Measurements from ENCODE around the gene GTF3C6. TPM values are rescaled to one million over a fixed set of nuclear protein-coding genes. Genes with fewer than 3 reads are reported as not detected.

The GTF3C6 gene
- total RNA-seq, 3 donors from 2014 or later = 26.6 to 29.6 (median 28.5) TPM

DNA sequence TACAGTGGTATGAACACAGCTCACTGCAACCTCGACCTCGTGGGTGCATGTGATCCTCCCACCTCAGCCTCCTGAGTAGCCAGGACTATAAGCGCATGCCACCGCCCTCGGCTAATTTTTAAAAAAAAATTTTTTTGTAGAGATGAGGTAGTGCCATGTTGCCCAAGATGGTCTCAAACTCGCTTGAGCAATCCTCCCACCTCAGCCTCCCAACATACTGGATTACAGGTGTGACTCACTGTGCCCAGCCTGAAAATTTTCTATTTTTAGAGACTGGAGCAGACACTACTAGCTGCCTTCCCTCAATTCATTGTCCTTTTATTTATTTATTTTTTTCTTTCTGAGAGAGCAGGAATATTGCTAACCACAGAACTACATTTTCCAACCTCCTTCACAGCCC is 20.3 kb upstream of the GTF3C6 start:
- Histone ChIP-seq H3K36me3 (no peaks in the 10 kb centered on the region), H3K27me3 (no peaks in the 10 kb centered on the region), H3K4me1 (no peaks in the 10 kb centered on the region), H3K27ac (no peak overlapping the region), H3K9me3 (no peaks in the 10 kb centered on the region), H3K4me3 (no peak overlapping the region)
- TF ChIP-seq, protein P1, sequence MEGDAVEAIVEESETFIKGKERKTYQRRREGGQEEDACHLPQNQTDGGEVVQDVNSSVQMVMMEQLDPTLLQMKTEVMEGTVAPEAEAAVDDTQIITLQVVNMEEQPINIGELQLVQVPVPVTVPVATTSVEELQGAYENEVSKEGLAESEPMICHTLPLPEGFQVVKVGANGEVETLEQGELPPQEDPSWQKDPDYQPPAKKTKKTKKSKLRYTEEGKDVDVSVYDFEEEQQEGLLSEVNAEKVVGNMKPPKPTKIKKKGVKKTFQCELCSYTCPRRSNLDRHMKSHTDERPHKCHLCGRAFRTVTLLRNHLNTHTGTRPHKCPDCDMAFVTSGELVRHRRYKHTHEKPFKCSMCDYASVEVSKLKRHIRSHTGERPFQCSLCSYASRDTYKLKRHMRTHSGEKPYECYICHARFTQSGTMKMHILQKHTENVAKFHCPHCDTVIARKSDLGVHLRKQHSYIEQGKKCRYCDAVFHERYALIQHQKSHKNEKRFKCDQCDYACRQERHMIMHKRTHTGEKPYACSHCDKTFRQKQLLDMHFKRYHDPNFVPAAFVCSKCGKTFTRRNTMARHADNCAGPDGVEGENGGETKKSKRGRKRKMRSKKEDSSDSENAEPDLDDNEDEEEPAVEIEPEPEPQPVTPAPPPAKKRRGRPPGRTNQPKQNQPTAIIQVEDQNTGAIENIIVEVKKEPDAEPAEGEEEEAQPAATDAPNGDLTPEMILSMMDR (IDR thresholded peaks at IDR 0.05) = no peak
- TF ChIP-seq POLR2A (IDR thresholded peaks at IDR 0.05) (no peak), POLR2AphosphoS5 (IDR thresholded peaks at IDR 0.05) (no peak)
- intact Hi-C loops (cut with DNase I; ENCODE audit: low total_unique reads) = no loop called here
- no peak for DNase-seq (ENCODE audit: low spot score in 2 of 2)

DNA sequence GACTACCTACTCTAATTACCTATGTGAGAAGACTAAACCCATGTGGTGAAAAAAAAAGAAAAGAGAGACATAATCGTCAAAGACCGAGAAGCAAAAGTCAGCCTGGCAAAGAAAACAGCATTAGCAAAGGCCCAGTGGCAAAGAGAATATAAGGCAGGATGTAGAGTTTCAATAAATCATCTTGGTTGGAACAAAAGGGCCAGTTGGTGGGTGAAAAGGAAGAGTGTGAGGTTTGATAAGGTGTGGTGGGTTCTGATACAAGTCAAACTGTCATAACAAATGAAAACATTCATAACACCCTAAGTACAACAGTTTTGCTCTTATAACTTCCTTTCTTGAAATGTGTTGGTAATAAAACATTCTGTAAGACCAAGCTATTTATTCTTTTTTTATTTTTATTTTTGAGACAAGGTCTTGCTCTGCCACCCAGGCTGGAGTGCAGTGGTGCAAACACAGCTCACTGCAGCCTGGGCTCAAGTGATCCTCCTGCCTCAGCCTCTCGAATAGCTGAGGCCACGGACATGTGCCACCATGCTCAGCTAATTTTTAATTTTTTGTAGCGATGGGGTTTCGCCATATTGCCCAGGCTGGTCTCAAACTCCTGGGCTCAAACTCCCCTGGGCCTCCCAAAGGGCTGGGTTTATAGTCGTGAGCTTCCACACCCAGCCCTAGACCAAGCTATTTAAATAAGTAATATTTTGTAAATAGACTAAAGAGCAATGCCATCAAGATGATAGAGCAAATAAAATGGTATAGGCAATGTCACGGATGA is 18.9 kb upstream of the GTF3C6 start:
- H3K36me3 ChIP-seq = no peaks in the 10 kb centered on the region
- no peaks in the 10 kb centered on the region for H3K4me1 ChIP-seq
- no peak overlapping the region for H3K27ac ChIP-seq
- H3K4me3 ChIP-seq = no peak overlapping the region
- intact Hi-C loops (cut with DNase I; ENCODE audit: low total_unique reads) = loop anchor here (10.0 kb wide), 1 partner anchor 255 kb away; no protein-coding TSS in a partner anchor
- TF ChIP-seq POLR2A (IDR thresholded peaks at IDR 0.05) (no peak), POLR2AphosphoS5 (IDR thresholded peaks at IDR 0.05) (no peak)
- TF ChIP-seq, protein P1 (IDR thresholded peaks at IDR 0.05) = no peak
- H3K27me3 ChIP-seq = no peaks in the 10 kb centered on the region
- no peaks in the 10 kb centered on the region for H3K9me3 ChIP-seq
- no peak for DNase-seq (ENCODE audit: low spot score in 2 of 2)

DNA sequence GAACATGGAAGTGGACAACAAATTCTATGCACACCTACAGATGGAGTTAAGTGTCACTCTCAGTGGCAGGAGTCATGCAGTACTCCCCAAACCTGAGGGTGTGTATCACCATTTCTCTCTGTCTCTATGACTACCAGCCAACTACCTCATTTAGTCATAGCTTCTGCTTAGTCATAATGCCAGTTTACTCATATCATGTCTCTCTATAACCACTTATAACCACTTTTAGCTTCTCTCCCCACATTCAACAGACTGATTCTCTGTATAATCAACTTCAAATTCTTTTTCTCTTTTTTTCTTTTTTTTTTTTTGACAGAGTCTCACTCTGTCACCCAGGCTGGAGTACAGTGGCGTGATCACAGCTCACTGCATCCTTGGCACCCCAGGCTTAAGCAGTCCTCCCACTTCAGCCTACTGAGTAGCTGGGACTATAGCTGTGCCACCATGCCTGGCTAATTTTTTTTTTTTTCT is 13.8 kb upstream of the GTF3C6 start:
- H3K36me3 ChIP-seq = no peaks in the 10 kb centered on the region
- no peak overlapping the region for H3K4me3 ChIP-seq
- no peak overlapping the region for H3K27ac ChIP-seq
- no peaks in the 10 kb centered on the region for H3K27me3 ChIP-seq
- intact Hi-C loops (cut with DNase I; ENCODE audit: low total_unique reads) = loop anchor here (10.0 kb wide), 1 partner anchor 260 kb away; no protein-coding TSS in a partner anchor
- DNase-seq (ENCODE audit: low spot score in 2 of 2) = no peak
- H3K4me1 ChIP-seq = no peaks in the 10 kb centered on the region
- H3K9me3 ChIP-seq = no peaks in the 10 kb centered on the region
- TF ChIP-seq, protein P1 (IDR thresholded peaks at IDR 0.05) = no peak
- TF ChIP-seq POLR2AphosphoS5 (IDR thresholded peaks at IDR 0.05) (no peak), POLR2A (IDR thresholded peaks at IDR 0.05) (no peak)

DNA sequence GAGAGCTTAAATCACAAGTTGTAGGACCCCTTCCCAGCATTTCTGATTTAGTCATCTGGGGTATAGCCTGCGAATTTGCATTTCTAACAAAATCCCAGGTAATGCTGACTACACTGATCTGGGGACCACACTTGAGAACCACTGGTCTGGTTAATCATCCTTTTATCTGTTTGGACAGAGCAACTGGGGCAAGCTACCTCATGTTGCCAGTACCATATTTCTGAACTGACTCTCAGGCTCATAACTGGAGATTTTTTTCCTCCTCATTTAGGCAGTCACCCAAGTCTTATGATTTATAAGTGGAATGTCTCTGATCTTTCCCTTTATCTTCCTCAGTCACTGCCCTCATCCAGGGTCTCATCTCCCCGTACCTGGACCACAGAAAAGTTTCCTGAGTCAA is 12.0 kb upstream of the GTF3C6 start:
- Histone ChIP-seq H3K9me3 (no peaks in the 10 kb centered on the region), H3K4me3 (no peak overlapping the region), H3K36me3 (no peaks in the 10 kb centered on the region), H3K27ac (no peak overlapping the region), H3K27me3 (no peaks in the 10 kb centered on the region), H3K4me1 (no peaks in the 10 kb centered on the region)
- DNase-seq (ENCODE audit: low spot score in 2 of 2) = no peak
- TF ChIP-seq POLR2A (IDR thresholded peaks at IDR 0.05) = no peak
- TF ChIP-seq, protein P1 (IDR thresholded peaks at IDR 0.05) = no peak
- TF ChIP-seq POLR2AphosphoS5 (IDR thresholded peaks at IDR 0.05) = no peak
- intact Hi-C loops (cut with DNase I; ENCODE audit: low total_unique reads) = loop anchor here (10.0 kb wide), 1 partner anchor 262 kb away; no protein-coding TSS in a partner anchor

DNA sequence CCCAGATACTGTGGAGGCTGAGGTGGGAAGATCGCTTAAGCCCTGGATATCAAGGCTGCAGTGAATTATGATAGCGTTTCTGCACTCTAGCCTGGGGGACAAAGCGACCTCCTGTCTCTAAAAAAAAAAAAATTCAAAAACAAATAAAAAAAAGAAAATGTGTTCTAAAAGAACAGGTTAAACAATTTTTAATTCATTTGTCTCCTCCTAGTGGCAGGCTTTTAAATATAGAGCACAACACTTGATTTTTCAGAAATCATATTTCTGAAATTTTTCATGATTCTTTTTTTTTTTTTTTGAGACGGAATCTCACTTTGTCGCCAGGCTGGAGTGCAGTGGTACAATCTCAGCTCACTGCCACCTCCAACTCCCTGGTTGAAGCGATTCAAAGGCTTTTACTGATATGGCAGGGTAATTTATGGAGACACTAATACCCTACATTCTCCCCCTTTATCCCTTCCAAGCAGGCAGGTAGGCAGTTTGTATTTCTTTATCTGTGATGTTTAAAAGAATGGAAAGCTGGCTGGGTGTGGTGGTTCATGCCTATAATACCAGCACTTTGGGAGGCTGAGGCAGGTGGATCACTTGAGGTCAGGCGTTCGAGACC is 8.7 kb upstream of the GTF3C6 start:
- Histone ChIP-seq H3K27me3 (no peaks in the 10 kb centered on the region), H3K9me3 (no peaks in the 10 kb centered on the region), H3K4me3 (no peak overlapping the region), H3K4me1 (no peaks in the 10 kb centered on the region), H3K36me3 (no peaks in the 10 kb centered on the region), H3K27ac (no peak overlapping the region)
- TF ChIP-seq POLR2A (IDR thresholded peaks at IDR 0.05) = no peak
- TF ChIP-seq, protein P1 (IDR thresholded peaks at IDR 0.05) = peak in 2 of 3 donors; percentile 41 to 52
- no peak for TF ChIP-seq POLR2AphosphoS5 (IDR thresholded peaks at IDR 0.05)
- intact Hi-C loops (cut with DNase I; ENCODE audit: low total_unique reads) = loop anchor here (10.0 kb wide), 1 partner anchor 265 kb away; no protein-coding TSS in a partner anchor
- no peak for DNase-seq (ENCODE audit: low spot score in 2 of 2)

Measured in breast epithelium (tissue), 4 donors.